ENCODE measurements around the gene SQSTM1.

DNA sequence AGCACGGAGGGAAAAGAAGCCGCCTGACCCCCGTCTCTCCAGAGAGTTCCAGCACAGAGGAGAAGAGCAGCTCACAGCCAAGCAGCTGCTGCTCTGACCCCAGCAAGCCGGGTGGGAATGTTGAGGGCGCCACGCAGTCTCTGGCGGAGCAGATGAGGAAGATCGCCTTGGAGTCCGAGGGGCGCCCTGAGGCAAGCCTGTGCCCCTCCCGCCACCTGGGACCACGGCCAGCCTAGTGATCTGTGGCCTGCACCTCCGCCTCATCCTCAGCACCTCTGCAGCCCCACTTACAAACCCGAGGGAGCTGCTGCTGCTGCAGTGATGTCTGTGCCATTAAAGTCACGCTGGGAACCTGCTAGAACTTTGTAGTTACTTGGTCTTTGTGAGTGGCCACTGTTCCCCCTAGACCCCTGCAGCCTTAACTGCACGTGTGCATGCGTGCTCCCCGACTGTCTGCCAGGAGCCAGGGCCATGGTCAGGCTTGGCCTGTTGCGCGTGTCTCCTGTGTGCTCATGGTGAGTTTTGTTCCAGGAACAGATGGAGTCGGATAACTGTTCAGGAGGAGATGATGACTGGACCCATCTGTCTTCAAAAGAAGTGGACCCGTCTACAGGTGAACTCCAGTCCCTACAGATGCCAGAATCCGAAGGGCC is 12.5 kb downstream of the SQSTM1 start:
- TF ChIP-seq, protein P1, sequence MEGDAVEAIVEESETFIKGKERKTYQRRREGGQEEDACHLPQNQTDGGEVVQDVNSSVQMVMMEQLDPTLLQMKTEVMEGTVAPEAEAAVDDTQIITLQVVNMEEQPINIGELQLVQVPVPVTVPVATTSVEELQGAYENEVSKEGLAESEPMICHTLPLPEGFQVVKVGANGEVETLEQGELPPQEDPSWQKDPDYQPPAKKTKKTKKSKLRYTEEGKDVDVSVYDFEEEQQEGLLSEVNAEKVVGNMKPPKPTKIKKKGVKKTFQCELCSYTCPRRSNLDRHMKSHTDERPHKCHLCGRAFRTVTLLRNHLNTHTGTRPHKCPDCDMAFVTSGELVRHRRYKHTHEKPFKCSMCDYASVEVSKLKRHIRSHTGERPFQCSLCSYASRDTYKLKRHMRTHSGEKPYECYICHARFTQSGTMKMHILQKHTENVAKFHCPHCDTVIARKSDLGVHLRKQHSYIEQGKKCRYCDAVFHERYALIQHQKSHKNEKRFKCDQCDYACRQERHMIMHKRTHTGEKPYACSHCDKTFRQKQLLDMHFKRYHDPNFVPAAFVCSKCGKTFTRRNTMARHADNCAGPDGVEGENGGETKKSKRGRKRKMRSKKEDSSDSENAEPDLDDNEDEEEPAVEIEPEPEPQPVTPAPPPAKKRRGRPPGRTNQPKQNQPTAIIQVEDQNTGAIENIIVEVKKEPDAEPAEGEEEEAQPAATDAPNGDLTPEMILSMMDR (IDR thresholded peaks at IDR 0.05), result no peak
- TF ChIP-seq POLR2A (IDR thresholded peaks at IDR 0.05), result no peak
